Natural killer cell (primary cell): ENCODE measurements around the gene P2RX3. TPM values are rescaled to one million over a fixed set of nuclear protein-coding genes. Genes with fewer than 3 reads are reported as not detected.

ENCODE experiments used
- ATAC-seq, 3 donors: fragments of 150-1000 bp in 2 of 3; fragments of 200-7000 bp in 1 of 3; cut with Tn5 transposase; 1 replicate in 1 of 3; 2 replicates in 2 of 3; pipeline ENCODE4 v1.10.0; 2021; ENCODE audit warnings: mild to moderate bottlenecking in 2 of 3, moderate library complexity in 2 of 3
- DNase-seq, 2 donors: peaks; one replicate each; pipeline versions ENCODE4 v3.0.0 to v3.0.0-alpha.2; 2013 to 2021; ENCODE audit warnings: mixed read lengths in 1 of 2
- H3K27ac ChIP-seq: one replicate; pipeline ENCODE4 v1.5.1; 2013; ENCODE audit warnings: mild to moderate bottlenecking, low read length
- H3K27me3 ChIP-seq: one replicate; pipeline ENCODE4 v1.6.1; 2013; ENCODE audit warnings: low read length; ENCODE audit not compliant: control insufficient read depth, insufficient read depth
- H3K36me3 ChIP-seq: one replicate; pipeline ENCODE4 v1.6.1; 2013; ENCODE audit warnings: low read length; ENCODE audit not compliant: control insufficient read depth, insufficient read depth
- H3K4me1 ChIP-seq: one replicate; pipeline ENCODE4 v1.6.1; 2013; ENCODE audit warnings: low read length; ENCODE audit not compliant: control insufficient read depth, insufficient read depth
- H3K4me3 ChIP-seq: one replicate; pipeline ENCODE4 v1.5.1; 2013; ENCODE audit warnings: low read length
- H3K9me3 ChIP-seq: one replicate; pipeline ENCODE4 v1.6.1; 2013; ENCODE audit warnings: low read length; ENCODE audit not compliant: control insufficient read depth, insufficient read depth
- H3K27ac Mint-ChIP-seq, 2 donors: one replicate each; pipeline ENCODE4 v1.8.0; 2022; ENCODE audit warnings: mild to moderate bottlenecking in 2 of 2, mixed read lengths in 2 of 2, moderate library complexity in 1 of 2
- H3K27me3 Mint-ChIP-seq, 2 donors: one replicate each; pipeline ENCODE4 v1.8.0; 2022; ENCODE audit warnings: low read depth in 2 of 2, mixed read lengths in 2 of 2
- H3K36me3 Mint-ChIP-seq: one replicate; pipeline ENCODE4 v1.8.0; 2022; ENCODE audit warnings: mixed read lengths
- H3K4me1 Mint-ChIP-seq, 2 donors: one replicate each; pipeline ENCODE4 v1.8.0; 2022; ENCODE audit warnings: mixed read lengths in 2 of 2
- H3K4me3 Mint-ChIP-seq: one replicate; pipeline ENCODE4 v1.8.0; 2022; ENCODE audit warnings: mild to moderate bottlenecking, moderate library complexity, mixed read lengths
- H3K9me3 Mint-ChIP-seq, 2 donors: one replicate each; pipeline ENCODE4 v1.8.0; 2022; ENCODE audit warnings: mixed read lengths in 2 of 2
- CTCF ChIP-seq: fragments of 200-600 bp; IDR thresholded peaks from one replicate; pipeline ENCODE4 v1.8.0; 2022; ENCODE audit warnings: antibody characterized with exemption
- WGBS: methylation state at CpG from one replicate; pipeline ENCODE4 v1.1.7; 2013; ENCODE audit warnings: missing lambda C conversion rate; ENCODE audit not compliant: insufficient coverage; 5-methylcytosine and 5-hydroxymethylcytosine counted together
- intact Hi-C: fragments of 100-400 bp; cut with micrococcal nuclease; formaldehyde crosslinking; loops from one replicate; pipeline ENCODE4 v1.14.2; 2022
- total RNA-seq, 4 donors: library from RNA; stranded (reverse); fragments of 120-200 nt in 1 of 4; gene quantifications; one replicate each; pipeline versions ENCODE4 v1.2.3 to v1.2.4, GENCODE V29; 2013 to 2022

The P2RX3 gene
- total RNA-seq, 3 donors from 2014 or later (not counting 1 experiment from before 2014, with no cell fraction given) = not detected

GRCh38 chr11:57377107-57377506 is 39.0 kb downstream of the P2RX3 start:
- no peak for ATAC-seq
- no peak overlapping the region for H3K4me3 Mint-ChIP-seq
- Histone ChIP-seq H3K4me3 (no peak overlapping the region), H3K9me3 (no peaks in the 10 kb centered on the region), H3K4me1 (no peaks in the 10 kb centered on the region), H3K36me3 (no peaks in the 10 kb centered on the region), H3K27me3 (no peaks in the 10 kb centered on the region), H3K27ac (no peak overlapping the region)
- no peak for DNase-seq
- intact Hi-C loops = no loop called here
- TF ChIP-seq CTCF = no peak
- H3K36me3 Mint-ChIP-seq = no peaks in the 10 kb centered on the region
- no peaks in the 10 kb centered on the region for H3K4me1 Mint-ChIP-seq
- WGBS = 78% methylated on average over 5 of the region's 5 CpGs
- H3K27ac Mint-ChIP-seq = no peak overlapping the region
- H3K27me3 Mint-ChIP-seq = peaks cover 8 to 20% of the 10 kb centered on the region in 2 donors
- H3K9me3 Mint-ChIP-seq = no peaks in the 10 kb centered on the region

GRCh38 chr11:57378186-57378585 is 40.0 kb downstream of the P2RX3 start:
- TF ChIP-seq CTCF = no peak

GRCh38 chr11:57379732-57380131 is 41.6 kb downstream of the P2RX3 start:
- 34% methylated on average over 10 of the region's 10 CpGs for WGBS
- intact Hi-C loops = no loop called here
- no peak for TF ChIP-seq CTCF
- Mint-ChIP-seq H3K27me3 (peaks cover 12 to 27% of the 10 kb centered on the region in 2 donors), H3K9me3 (no peaks in the 10 kb centered on the region), H3K4me1 (no peaks in the 10 kb centered on the region), H3K36me3 (no peaks in the 10 kb centered on the region), H3K4me3 (no peak overlapping the region), H3K27ac (no peak overlapping the region)
- H3K4me1 ChIP-seq = no peaks in the 10 kb centered on the region
- DNase-seq (no peak), ATAC-seq (no peak)
- no peaks in the 10 kb centered on the region for H3K27me3 ChIP-seq
- no peak overlapping the region for H3K27ac ChIP-seq
- no peaks in the 10 kb centered on the region for H3K9me3 ChIP-seq
- H3K36me3 ChIP-seq = no peaks in the 10 kb centered on the region
- H3K4me3 ChIP-seq = no peak overlapping the region

More at GRCh38 chr11:57378186-57378585, 40.0 kb downstream of the P2RX3 start:
- Histone ChIP-seq H3K4me1 (no peaks in the 10 kb centered on the region), H3K27me3 (no peaks in the 10 kb centered on the region), H3K36me3 (no peaks in the 10 kb centered on the region), H3K27ac (no peak overlapping the region), H3K9me3 (no peaks in the 10 kb centered on the region), H3K4me3 (no peak overlapping the region)
- Mint-ChIP-seq H3K27me3 (peaks cover 12 to 27% of the 10 kb centered on the region in 2 donors), H3K4me1 (no peaks in the 10 kb centered on the region), H3K27ac (no peak overlapping the region), H3K36me3 (no peaks in the 10 kb centered on the region), H3K9me3 (no peaks in the 10 kb centered on the region), H3K4me3 (no peak overlapping the region)
- intact Hi-C loops = no loop called here
- DNase-seq (no peak), ATAC-seq (no peak)

- no peaks in the 10 kb centered on the region for H3K9me3 ChIP-seq
- no peak within 1 kb of the TSS for H3K27ac ChIP-seq
- no peak within 1 kb of the TSS for H3K4me3 ChIP-seq
- intact Hi-C loops = no loop called here
- no peak for TF ChIP-seq CTCF
- no peaks in the 10 kb centered on the region for H3K36me3 Mint-ChIP-seq
- H3K27me3 Mint-ChIP-seq = peaks cover 12 to 31% of the 10 kb centered on the region in 2 donors
- ATAC-seq (no peak), DNase-seq (no peak)
- H3K4me3 Mint-ChIP-seq = no peak within 1 kb of the TSS
- H3K4me1 ChIP-seq = no peaks in the 10 kb centered on the region
- WGBS = 86% methylated on average over 2 of the region's 2 CpGs
- H3K27me3 ChIP-seq = no peaks in the 10 kb centered on the region
- H3K36me3 ChIP-seq = no peaks in the 10 kb centered on the region
- H3K4me1 Mint-ChIP-seq = no peaks in the 10 kb centered on the region
- H3K9me3 Mint-ChIP-seq = no peaks in the 10 kb centered on the region
- no peak within 1 kb of the TSS for H3K27ac Mint-ChIP-seq
Measured at GRCh38 chr11:57380975-57381374, 42.8 kb downstream of the P2RX3 start, which contains the start of gene PRG3. Gene PRG3, minus strand, starts transcription at chr11:57381150. Its CDS starts 442 bp downstream, at chr11:57380708.
